Measurements from ENCODE around the gene RDH14.

Gene RDH14

DNA sequence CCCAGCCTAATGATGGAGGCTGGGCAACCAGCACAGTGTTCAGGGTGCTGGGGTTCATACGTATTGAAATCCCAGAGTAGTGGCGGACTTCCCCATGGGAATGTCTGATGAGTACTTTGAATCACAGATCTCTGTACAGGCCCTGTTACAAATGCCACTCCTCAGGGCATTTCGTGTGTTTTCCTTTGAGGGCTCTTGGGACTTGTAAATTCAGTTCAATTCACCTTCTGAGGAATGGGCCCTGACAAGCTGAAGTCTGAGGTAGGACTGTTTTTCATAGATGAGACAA is 288 bp upstream of the RDH14 start:
- DNase-seq: no peak

DNA sequence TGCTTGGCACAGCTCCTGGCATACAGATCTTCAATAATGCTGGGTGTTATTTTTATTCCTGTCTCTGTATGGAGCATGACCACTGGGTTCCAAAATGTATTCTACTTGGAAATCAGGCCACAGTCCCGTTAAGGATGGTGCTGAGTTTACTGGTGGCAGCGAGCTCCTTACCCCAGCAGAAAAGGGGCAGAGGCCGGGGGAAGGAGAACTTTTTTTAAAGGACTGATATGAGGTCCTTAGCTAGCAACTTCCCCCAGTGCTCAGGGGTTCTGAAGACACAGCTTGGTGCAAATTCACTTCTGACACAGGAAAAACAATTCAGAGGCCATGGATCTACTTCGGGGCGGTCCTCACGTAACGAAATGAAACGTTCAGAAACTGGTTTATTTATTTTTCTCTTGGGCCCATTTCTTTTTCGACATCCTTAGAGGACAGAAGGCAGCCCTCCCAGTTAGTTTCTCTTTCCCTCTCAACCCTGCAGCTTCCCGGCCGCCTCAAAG is 872 bp downstream of the RDH14 start:
- no peak for DNase-seq

DNA sequence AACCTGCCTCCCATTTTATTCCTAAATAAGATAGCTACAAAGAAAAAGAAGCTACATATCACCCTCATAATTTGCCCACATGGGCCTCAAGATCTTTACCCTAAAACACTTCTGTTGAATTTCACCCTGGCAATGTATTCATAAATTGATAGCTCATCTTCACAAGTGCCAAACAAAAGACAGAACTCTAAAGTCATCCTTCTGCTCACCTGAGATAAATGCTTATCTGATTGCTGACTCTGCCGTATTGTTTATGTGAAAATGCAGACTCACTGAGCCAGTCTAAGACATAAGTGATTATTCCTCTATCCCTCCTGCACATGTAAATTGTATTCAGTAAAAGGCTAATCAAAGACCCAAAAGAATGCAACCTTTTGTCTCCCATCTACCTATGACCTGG is 2.0 kb downstream of the RDH14 start:
- DNase-seq: no peak

DNA sequence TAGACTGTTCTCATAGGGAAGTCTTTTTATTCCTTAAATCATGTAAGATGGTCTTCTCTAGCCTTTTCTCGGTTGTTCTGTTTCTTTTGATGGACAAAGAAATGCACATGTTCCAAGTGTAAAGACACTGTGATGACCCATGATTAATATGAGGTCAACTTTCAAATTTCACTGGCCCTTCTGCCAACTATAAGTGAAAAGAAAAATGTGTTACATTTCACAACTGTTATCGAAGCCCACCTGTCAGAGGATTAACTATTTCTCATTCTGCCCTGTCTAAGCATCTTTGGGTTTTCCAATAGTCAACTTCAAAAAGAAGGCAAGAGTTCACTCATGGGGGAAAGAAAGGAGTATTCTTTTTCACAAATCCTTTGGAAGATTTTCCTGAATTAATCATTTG is 3.3 kb downstream of the RDH14 start:
- no peak for DNase-seq

DNA sequence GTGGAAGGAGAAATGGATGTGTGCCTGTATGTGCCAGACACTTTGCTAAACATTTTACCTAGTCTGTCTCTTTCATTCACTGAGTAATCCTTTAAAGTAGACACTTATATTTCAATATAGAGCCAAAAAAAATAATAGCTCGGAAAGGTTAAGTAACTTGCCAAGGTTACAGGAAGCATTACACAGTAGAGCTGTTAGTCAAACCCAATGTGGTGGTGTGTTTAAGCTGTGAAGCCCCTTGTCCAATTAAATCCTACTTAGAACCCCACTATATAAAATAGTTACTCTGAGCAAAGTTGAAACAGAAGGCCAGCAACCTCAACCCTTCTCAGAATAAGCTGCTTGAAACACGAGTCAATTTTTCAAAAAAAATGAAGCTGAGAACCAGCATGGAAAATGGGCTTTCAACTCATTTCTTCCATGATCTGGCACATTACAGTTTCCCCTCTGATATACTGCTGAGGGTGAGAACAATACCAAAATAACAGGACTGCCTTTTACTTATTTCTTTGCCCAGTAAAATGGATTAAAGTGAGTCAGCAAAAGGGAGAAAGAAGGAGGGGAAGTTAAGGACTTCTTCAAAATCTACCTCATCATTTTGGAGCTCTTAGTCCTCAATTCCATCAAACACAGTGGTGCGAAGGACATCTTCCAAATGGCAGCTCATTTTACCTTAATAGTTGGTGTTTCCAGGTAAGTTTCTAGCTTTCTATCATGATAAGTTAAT is 7.9 kb downstream of the RDH14 start:
- no peak for DNase-seq

GRCh38 chr2:18551623-18552022 is 8.8 kb downstream of the RDH14 start:
- no peak for DNase-seq

DNA sequence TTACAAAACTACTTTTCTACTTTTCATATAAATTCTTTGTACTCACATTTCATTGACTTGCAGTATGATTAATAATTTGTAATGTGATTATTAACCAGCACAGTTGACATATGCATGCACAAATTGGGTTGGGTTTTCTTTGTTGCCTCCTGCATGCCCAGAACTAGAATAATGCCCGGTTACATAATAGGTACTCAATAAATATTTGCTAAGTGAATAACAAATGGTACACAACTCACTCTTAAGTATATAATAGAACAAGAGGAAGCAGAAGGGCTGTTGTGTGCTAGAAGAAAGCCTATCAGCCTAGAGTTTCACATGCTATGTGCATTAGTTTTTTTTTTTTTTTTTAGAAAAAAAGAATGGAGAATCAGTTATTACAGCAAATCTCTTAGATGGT is 9.3 kb downstream of the RDH14 start:
- no peak for DNase-seq

DNA sequence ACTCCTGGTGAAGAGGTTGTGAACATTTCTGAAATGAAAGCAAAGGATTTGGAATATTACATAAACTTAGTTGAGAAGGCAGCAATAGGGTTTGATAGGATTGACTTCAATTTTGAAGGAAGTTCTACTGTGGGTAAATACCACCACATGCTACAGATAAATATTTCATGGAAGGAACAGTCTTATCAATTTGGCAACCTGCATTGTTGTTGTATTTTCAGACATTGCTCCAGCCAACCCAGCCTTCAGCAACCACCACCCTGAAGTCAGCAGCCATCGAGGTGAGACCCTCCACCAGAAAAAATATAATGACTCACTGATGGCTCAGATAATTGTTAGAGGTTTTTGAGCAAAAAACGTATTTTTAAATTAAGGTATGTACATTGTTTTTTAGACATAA is 10.0 kb downstream of the RDH14 start:
- DNase-seq: no peak

- DNase-seq: peak; percentile 32 to 54 (median 46)
Observed at GRCh38 chr2:18549083-18549482, 11.4 kb downstream of the RDH14 start.

GRCh38 chr2:18548621-18549020 is 11.8 kb downstream of the RDH14 start:
- no peak for DNase-seq

- DNase-seq: no peak
Observed at GRCh38 chr2:18546567-18546966, 13.9 kb downstream of the RDH14 start.

DNA sequence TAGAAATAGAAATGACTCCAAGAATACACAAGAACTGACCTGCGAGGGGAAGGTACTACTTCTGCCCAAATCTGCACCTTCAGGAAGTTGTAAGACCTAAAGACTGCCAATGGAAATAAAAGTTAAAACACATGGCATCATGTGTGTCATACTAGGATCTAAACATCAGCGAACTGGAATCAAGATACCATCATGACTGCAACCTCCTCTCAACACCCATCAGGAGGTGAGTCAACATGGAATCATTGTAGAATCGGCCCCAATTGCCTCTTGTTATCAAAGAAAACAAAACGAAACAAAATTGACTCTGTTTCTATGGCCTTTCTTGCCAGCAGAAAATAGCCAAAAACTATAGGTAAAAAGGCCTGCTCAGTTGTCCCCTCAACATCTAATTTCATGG is 15.1 kb downstream of the RDH14 start:
- DNase-seq: no peak

GRCh38 chr2:18544171-18544570 is 16.3 kb downstream of the RDH14 start:
- no peak for DNase-seq

GRCh38 chr2:18540872-18541271 is 19.6 kb downstream of the RDH14 start:
- no peak for DNase-seq

DNA sequence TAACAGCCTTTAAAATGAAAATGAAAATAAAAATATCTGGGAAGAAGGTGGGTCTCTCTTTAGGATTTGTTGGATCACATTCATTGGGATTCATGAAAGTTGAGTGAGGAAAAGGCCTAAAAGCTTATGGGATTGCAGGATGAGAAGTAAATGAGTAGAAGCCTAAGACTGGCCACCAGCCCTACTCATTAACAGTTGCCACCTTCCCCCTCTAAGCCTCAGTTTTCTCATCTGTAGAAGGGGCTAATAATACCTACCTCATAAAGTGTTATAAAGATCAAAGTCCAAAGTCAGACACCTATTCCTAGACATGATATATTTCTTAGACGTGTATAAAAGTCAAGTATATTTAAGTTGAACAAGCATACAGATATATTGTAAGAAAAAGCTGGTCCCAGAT is 23.8 kb downstream of the RDH14 start:
- DNase-seq: no peak

DNA sequence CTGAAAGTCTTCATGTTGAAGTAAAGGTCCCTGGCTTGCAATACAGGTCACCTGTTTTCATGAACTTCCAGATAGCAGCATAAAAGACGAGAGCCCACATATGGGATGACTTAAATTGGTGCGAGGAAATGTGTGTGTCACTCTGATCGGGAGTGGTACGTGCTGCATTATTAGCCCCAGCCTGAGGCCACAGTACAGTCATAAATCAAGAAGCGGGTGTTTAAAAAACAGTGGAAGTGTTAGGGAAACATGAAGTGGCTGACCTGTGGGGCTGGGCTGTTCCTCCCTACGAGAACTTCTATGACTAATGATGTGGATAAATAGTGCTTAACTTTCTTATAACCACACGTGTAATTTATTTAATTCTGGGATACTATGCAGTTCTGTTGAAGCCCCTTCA is 24.4 kb downstream of the RDH14 start:
- no peak for DNase-seq

DNA sequence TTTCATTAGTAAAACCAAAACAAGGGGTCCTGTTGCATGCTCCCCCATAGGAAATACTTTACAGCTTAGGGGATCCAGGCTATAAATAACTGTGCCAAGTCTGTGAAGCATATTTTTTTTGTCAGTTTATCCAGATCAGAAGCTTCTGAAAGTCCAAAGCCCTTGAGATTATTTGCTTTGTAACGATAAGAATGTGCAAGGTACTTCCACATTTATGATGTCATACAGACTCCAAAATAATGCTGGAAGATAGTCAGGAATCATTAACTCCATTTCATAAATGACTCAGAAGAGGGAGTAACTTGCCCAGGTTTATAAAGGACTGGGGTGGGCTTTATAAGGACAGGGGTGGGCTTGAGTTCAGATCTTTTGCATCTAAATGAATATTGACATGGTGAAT is 29.3 kb downstream of the RDH14 start:
- DNase-seq: no peak

DNA sequence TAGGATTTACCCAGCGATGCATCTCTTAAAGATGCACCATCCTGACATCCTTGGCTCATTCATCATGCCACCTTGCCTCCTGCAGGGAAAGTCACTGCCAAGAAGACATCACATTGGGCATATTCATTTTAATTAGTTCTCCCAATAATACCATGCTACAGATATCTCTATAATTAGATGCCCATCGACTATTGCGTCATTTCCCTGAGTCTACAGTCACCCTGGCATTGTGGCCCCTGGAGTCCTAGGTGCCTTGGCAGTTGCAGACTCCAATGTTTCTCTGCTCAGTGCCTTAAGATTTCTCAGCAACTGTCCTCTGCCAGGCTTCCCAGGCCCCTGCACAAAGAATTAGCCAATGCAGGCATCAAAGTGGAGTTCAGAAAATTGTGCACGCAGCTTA is 32.6 kb downstream of the RDH14 start:
- DNase-seq: no peak

- no peak for DNase-seq
Observed at GRCh38 chr2:18527326-18527725, 33.1 kb downstream of the RDH14 start.

- DNase-seq: no peak
Observed at GRCh38 chr2:18526429-18526828, 34.0 kb downstream of the RDH14 start.

GRCh38 chr2:18525852-18526251 is 34.6 kb downstream of the RDH14 start:
- no peak for DNase-seq

DNA sequence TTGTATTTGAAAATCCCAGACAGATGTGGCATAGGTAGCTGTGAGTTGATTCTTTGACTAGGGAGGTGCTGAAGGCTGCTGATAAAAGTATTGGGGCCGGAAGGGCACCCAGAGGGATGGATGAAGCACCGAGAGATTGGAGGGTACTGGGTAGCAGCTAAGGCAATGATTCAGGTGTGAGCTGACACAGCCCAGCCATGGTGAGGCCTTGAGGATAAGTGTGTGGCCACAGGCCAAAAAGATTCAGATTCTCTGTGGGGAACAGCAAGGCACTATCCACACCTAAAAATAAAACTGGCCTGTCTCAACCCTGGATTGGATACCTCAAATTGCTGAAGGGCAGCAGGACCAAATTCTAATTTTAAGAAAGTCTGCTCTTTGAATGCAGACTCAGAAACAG is 35.2 kb downstream of the RDH14 start:
- no peak for DNase-seq

- no peak for DNase-seq
Observed at GRCh38 chr2:18522484-18523146, 37.8 kb downstream of the RDH14 start.

DNA sequence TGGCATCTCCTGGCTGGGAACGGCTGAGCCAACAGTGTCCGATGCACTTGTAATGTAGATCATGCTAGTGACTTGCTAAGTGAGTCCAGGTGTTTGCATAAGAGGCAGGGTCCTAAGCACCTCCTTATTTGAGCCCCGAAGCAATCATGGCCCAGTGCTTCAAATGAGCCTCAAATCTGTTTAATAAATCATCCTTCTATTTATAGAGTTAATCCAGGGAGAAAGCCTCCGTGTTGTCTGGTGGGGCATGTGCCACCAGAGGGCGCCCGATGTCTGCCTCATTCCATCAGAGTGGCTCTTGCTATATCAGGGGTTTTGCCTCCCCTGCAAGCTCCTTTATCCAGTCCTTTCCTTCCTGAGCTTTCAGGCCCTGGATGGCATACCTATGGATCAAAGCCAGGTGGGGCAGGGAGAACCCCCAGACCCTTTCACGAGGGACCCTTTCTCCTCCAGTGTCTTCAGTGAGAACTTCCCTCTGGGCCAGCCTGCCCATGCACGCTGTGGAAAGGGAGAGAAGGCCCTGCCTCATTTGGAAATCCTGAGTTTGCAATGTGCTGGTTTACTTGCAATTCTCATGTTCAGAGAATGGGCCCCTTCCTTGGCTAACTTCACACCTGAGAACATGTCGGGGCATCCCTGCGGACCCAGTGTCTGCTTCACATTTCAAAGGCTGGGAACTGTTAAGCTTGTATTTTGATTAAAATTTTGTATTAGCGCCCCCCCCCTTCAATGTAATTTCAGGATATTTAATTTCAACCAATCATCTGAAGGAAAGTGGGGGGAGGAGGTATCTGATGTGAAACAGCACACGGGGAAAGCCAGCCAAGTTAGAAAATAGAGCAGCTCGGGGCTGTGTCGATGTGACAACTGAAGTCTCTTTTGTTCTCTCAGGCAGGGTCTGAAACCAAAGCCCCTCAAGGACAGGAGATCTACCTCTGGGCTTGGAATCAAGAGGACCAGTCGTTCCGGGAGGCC is 39.7 kb downstream of the RDH14 start:
- peak; percentile 69 to 82 (median 72) for DNase-seq

Measured in suppressor macrophage treated with lipopolysaccharide for 1 hour (primary cell).